ENCODE measurements around the gene ATP13A4.
"Not testable (repeated sequence)": the region's sequence is repeated elsewhere in the genome, so short reads cannot be mapped to it uniquely, and the experiment has no call there.

ATP13A4 gene

GRCh38 chr3:193553586-193553985, 1.1 kb downstream of the ATP13A4 start:
- DNase-seq, result no peak

- no peak for DNase-seq
Observed at GRCh38 chr3:193552923-193553322, 1.8 kb downstream of the ATP13A4 start.

- DNase-seq, result no peak
Observed at GRCh38 chr3:193548406-193548805, 6.3 kb downstream of the ATP13A4 start.

- no peak for DNase-seq
Observed at GRCh38 chr3:193546129-193546528, 8.6 kb downstream of the ATP13A4 start.

- DNase-seq, result no peak
Observed at GRCh38 chr3:193545304-193545703, 9.4 kb downstream of the ATP13A4 start.

GRCh38 chr3:193544289-193544688, 10.4 kb downstream of the ATP13A4 start:
- DNase-seq, result no peak

- DNase-seq, result no peak
Observed at GRCh38 chr3:193530231-193531165, 24.2 kb downstream of the ATP13A4 start.

GRCh38 chr3:193526085-193526484, 28.6 kb downstream of the ATP13A4 start:
- not testable (repeated sequence) for DNase-seq

- DNase-seq, result no peak
Observed at GRCh38 chr3:193522473-193522872, 32.2 kb downstream of the ATP13A4 start.

- no peak for DNase-seq
Observed at GRCh38 chr3:193520738-193521137, 34.0 kb downstream of the ATP13A4 start.

- DNase-seq, result no peak
Observed at GRCh38 chr3:193515966-193516365, 38.7 kb downstream of the ATP13A4 start.

GRCh38 chr3:193510154-193510553, 44.5 kb downstream of the ATP13A4 start:
- no peak for DNase-seq

GRCh38 chr3:193509103-193509965, 45.4 kb downstream of the ATP13A4 start:
- no peak for DNase-seq

- no peak for DNase-seq
Observed at GRCh38 chr3:193508108-193508507, 46.6 kb downstream of the ATP13A4 start.

GRCh38 chr3:193507566-193507965, 47.1 kb downstream of the ATP13A4 start:
- DNase-seq, result no peak

GRCh38 chr3:193506921-193507320, 47.8 kb downstream of the ATP13A4 start:
- no peak for DNase-seq

- no peak for DNase-seq
Observed at GRCh38 chr3:193502871-193503270, 51.8 kb downstream of the ATP13A4 start.

- DNase-seq, result no peak
Observed at GRCh38 chr3:193499801-193500485, 54.8 kb downstream of the ATP13A4 start.

- no peak for DNase-seq
Observed at GRCh38 chr3:193499136-193499770, 55.4 kb downstream of the ATP13A4 start.

GRCh38 chr3:193498215-193498614, 56.5 kb downstream of the ATP13A4 start:
- DNase-seq, result no peak

- no peak for DNase-seq
Observed at GRCh38 chr3:193496658-193497057, 58.0 kb downstream of the ATP13A4 start.

GRCh38 chr3:193491026-193491425, 63.7 kb downstream of the ATP13A4 start:
- DNase-seq, result no peak

- no peak for DNase-seq
Observed at GRCh38 chr3:193490580-193490979, 64.1 kb downstream of the ATP13A4 start.
